Thoracic aorta (tissue), 2 donors: Measurements from ENCODE around the gene SYNGR1. TPM values are rescaled to one million over a fixed set of nuclear protein-coding genes. Genes with fewer than 3 reads are reported as not detected.

Source experiments
- ATAC-seq: fragments of 150-250 bp; one replicate; pipeline ENCODE4 v1.8.0; 2017; ENCODE audit warnings: low read depth; ENCODE audit not compliant: insufficient number of reproducible peaks, low FRiP score
- DNase-seq: peaks from one replicate; pipeline ENCODE4 v3.0.0-alpha.2; 2020; ENCODE audit warnings: low spot score
- H3K27ac ChIP-seq, 2 donors: fragments of 200-600 bp; sonication (generic); 1 replicate in 1 of 2; 2 replicates in 1 of 2; pipeline ENCODE4 v1.5.1; 2016; ENCODE audit warnings: mild to moderate bottlenecking in 2 of 2, moderate library complexity in 2 of 2
- H3K27me3 ChIP-seq: fragments of 200-600 bp; sonication (generic); replicated peaks from 2 replicates; pipeline ENCODE4 v1.6.0; 2016; ENCODE audit warnings: mild to moderate bottlenecking; ENCODE audit not compliant: insufficient read depth
- H3K36me3 ChIP-seq: fragments of 200-600 bp; sonication (generic); one replicate; pipeline ENCODE4 v1.5.1; 2016
- H3K4me1 ChIP-seq, 2 donors: fragments of 200-600 bp; sonication (generic); 1 replicate in 1 of 2; 2 replicates in 1 of 2; pipeline versions ENCODE4 v1.5.1 to v1.6.0; 2016; ENCODE audit warnings: low read depth in 2 of 2, mild to moderate bottlenecking in 1 of 2; ENCODE audit not compliant: control insufficient read depth in 1 of 2
- H3K4me3 ChIP-seq: fragments of 200-600 bp; sonication (generic); 2 replicates; pipeline ENCODE4 v1.5.1; 2016; ENCODE audit warnings: mild to moderate bottlenecking
- H3K9me3 ChIP-seq: fragments of 200-600 bp; sonication (generic); 2 replicates; pipeline ENCODE4 v1.5.1; 2016
- total RNA-seq, 2 donors: library from RNA; depleted of rRNA; stranded (reverse); fragments of >200 nt; gene quantifications; one replicate each; pipeline versions ENCODE4 v1.1.0 to v1.2.3, GENCODE V29; 2016
- TF ChIP-seq, protein P1 (sequence below): fragments of 200-600 bp; sonication (generic); IDR thresholded peaks from one replicate; pipeline ENCODE4 v1.5.1; 2019; ENCODE audit warnings: antibody characterized with exemption

Gene SYNGR1
- total RNA-seq, 2 donors from 2014 or later, result 9.1 to 12.9 TPM

DNA sequence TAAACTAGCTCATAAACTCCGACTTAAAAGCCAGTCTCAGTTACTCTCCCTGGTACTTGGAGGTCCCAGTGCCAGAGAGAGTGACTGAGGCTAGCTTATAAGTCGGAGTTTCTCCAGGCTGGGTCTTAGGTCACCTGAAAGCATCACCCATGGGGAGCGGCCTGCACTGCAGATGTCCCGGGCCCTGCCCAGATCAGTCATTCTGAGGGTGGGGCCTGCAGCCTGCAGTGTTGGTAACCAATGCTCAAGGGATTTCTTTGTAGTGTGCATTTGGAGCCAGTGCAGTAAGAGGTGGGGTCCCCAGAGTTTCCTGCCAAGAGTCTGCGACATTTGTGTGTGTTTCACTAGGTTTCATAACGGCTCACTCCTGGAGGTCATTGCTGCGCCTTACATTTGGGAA lies 64.6 kb downstream of the SYNGR1 start:
- H3K27ac ChIP-seq, result no peak overlapping the region
- no peak overlapping the region for H3K4me3 ChIP-seq
- TF ChIP-seq, protein P1, sequence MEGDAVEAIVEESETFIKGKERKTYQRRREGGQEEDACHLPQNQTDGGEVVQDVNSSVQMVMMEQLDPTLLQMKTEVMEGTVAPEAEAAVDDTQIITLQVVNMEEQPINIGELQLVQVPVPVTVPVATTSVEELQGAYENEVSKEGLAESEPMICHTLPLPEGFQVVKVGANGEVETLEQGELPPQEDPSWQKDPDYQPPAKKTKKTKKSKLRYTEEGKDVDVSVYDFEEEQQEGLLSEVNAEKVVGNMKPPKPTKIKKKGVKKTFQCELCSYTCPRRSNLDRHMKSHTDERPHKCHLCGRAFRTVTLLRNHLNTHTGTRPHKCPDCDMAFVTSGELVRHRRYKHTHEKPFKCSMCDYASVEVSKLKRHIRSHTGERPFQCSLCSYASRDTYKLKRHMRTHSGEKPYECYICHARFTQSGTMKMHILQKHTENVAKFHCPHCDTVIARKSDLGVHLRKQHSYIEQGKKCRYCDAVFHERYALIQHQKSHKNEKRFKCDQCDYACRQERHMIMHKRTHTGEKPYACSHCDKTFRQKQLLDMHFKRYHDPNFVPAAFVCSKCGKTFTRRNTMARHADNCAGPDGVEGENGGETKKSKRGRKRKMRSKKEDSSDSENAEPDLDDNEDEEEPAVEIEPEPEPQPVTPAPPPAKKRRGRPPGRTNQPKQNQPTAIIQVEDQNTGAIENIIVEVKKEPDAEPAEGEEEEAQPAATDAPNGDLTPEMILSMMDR, result no peak
- peaks cover 44% of the 10 kb centered on the region for H3K36me3 ChIP-seq
- no peaks in the 10 kb centered on the region for H3K27me3 ChIP-seq
- no peaks in the 10 kb centered on the region for H3K4me1 ChIP-seq
- DNase-seq, result no peak
- no peaks in the 10 kb centered on the region for H3K9me3 ChIP-seq
- ATAC-seq, result no peak

DNA sequence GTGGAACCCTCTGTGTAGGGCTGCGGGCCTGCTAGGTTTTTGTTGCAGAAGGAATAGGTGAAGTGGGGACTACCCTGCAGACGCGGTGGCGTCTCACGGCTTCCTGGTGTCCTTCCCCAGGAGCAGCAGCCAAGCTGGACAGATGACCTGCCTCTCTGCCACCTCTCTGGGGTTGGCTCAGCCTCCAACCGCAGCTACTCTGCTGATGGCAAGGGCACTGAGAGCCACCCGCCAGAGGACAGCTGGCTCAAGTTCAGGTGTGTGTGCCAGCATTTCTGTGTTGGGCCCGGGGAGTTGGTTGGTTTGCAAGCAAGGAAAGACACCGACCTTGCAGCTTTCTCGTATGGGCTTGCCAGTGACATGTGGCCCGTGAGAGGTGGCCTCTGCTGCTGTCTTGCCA lies 65.1 kb downstream of the SYNGR1 start:
- Histone ChIP-seq H3K9me3 (no peaks in the 10 kb centered on the region), H3K27me3 (no peaks in the 10 kb centered on the region), H3K4me3 (no peak overlapping the region), H3K4me1 (no peaks in the 10 kb centered on the region), H3K36me3 (peaks cover 49% of the 10 kb centered on the region), H3K27ac (no peak overlapping the region)
- ATAC-seq (no peak), DNase-seq (no peak)
- TF ChIP-seq, protein P1, result no peak

DNA sequence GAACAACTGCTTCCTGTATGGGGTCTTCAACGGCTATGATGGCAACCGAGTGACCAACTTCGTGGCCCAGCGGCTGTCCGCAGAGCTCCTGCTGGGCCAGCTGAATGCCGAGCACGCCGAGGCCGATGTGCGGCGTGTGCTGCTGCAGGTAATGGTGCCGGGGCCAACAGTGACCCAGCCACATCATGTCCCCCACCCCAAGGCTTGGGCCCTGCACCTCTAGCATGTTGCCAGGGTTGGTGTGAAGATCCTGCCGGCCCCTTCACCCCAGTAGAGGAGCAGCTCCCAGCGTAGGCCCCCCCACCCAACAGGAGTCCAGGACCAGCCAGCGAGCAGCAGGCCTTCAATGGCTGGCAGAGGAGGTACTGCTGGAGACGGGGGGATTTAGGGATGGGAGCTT lies 65.7 kb downstream of the SYNGR1 start:
- Histone ChIP-seq H3K36me3 (peaks cover 55% of the 10 kb centered on the region), H3K27ac (no peak overlapping the region), H3K27me3 (no peaks in the 10 kb centered on the region), H3K9me3 (no peaks in the 10 kb centered on the region), H3K4me3 (no peak overlapping the region), H3K4me1 (no peaks in the 10 kb centered on the region)
- no peak for DNase-seq
- TF ChIP-seq, protein P1, result no peak
- ATAC-seq, result no peak

DNA sequence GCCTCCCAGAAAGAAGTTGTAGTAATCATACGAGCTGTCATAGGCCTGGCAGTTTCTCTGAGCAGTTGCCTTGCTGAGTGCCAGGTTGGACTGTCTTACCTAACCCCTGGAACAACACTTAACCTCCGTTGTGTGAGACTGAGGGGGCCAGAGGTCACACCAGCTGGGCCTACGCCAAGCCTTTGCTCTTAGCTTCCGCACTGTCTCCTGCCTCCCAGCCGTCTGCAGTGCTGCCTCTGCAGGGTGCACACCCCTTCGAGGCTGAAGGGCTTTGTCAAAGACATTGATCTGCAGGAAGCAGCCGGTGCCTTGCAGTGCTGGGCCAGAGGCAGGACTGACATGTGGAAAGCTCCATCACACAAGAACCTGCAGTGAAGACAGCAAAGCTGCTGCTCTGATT lies 66.5 kb downstream of the SYNGR1 start:
- Histone ChIP-seq H3K27me3 (no peaks in the 10 kb centered on the region), H3K9me3 (no peaks in the 10 kb centered on the region), H3K4me3 (no peak overlapping the region), H3K4me1 (no peaks in the 10 kb centered on the region), H3K36me3 (peaks cover 56% of the 10 kb centered on the region), H3K27ac (no peak overlapping the region)
- ATAC-seq, result no peak
- no peak for DNase-seq
- TF ChIP-seq, protein P1, result no peak

DNA sequence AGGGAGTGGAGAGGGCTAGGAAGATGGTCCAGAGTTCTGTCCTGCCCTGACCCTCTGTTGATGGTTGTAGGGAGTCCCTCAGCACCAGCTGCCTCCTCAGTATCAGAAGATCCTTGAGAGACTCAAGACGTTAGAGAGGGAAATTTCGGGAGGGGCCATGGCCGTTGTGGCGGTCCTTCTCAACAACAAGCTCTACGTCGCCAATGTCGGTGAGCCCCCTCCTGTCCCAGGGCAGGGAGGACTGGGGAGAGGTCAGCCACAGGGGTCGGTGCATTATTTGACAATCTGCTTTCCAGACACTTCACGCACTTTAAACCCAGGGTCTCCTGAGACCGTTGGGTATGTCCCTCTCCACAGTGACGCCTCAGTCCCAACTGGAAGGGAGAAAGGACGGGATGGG lies 67.8 kb downstream of the SYNGR1 start:
- Histone ChIP-seq H3K4me1 (no peaks in the 10 kb centered on the region), H3K9me3 (no peaks in the 10 kb centered on the region), H3K27ac (no peak overlapping the region), H3K27me3 (no peaks in the 10 kb centered on the region), H3K36me3 (peaks cover 67% of the 10 kb centered on the region), H3K4me3 (no peak overlapping the region)
- ATAC-seq (no peak), DNase-seq (no peak)
- TF ChIP-seq, protein P1, result no peak
